GM18520 (cell line): Measurements from ENCODE around the gene KCNQ1.

ENCODE experiments used
- ATAC-seq: cut with Tn5 transposase; IDR thresholded peaks from one replicate; pipeline ENCODE4 v1.9.1; 2021; ENCODE audit not compliant: unreplicated experiment

Gene KCNQ1

GRCh38 chr11:2550606-2550970, 105.8 kb downstream of the KCNQ1 start:
- no peak for ATAC-seq

DNA sequence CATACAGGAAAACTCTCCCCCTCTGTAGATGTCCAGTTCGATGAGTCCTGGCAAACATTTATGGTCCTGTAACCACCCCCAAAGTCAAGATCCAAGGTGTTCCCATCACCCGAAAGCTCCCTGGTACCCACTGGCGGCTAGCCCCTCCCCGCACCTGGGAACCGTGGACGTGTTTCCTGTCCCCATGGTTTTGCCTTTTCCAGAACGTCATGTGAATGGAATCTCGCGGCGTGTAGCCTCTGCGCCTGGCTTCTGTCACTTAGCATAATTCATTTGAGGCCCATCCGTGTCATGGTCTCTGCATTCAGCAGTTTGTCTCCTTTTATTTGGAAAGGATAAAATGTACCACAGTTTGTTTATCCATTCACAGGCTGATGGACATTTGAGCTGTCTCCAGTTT, 106.3 kb downstream of the KCNQ1 start:
- no peak for ATAC-seq

GRCh38 chr11:2552210-2552609, 107.4 kb downstream of the KCNQ1 start:
- no peak for ATAC-seq

- ATAC-seq, result no peak
Measured at GRCh38 chr11:2553198-2553597, 108.4 kb downstream of the KCNQ1 start.

DNA sequence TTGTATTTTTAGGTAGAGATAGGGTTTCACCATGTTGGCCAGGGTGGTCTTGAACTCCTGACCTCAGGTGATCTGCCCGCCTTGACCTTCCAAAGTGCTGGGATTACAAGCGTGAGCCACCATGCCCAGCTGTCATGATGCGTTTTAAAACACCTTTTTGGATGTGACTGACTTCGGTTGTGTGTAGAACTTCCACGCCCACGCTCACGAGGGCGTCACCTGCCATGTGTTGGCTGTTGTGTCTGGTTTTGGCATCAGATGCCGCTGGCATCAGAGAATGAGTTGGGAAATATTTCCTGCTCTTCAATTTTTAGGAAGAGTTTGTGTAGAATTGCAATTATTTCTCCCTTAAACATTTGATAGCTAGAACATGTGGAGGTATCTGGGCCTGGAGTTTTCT, 109.1 kb downstream of the KCNQ1 start:
- ATAC-seq, result no peak

DNA sequence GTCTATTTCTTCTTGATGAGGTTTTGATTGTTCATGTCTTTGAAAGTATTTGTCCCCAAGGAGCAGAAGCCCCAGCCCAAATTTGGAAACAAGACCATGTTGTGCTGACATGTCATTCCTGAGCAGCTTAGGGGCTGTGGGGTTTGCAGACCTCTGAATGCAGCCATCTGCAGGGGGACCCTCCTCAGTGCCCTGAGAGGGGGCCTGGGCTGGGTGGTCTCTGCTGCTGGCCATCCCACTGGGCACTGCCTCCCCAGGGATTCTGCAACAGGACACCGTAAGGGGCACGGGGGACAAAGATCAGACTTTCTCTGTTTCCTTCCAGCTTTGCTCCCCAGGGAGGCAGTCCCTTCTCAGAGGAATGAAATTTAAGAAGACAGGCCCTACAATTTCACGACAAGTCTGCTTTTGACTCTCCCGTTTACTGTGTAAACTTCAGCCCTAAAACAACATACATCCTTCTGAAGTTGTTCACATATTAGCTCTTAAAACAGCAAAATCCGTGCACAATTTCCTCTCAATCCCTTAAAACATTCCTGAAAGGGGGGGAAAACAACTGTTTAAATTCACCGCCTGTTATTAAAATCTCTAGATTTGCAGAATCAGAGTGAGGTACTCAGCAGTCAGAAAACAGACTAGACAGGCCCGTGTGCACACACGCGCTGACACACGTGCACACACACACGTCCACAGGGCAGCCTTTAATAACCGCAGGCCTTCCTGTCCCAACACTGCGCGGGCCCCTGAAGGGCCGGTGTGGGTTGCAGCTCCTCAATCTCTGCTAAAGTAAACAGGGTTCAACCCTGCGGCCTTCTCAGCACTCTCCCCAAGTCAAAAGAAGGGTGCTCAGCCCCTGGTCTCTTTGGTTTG, 109.8 kb downstream of the KCNQ1 start:
- ATAC-seq, result no peak

DNA sequence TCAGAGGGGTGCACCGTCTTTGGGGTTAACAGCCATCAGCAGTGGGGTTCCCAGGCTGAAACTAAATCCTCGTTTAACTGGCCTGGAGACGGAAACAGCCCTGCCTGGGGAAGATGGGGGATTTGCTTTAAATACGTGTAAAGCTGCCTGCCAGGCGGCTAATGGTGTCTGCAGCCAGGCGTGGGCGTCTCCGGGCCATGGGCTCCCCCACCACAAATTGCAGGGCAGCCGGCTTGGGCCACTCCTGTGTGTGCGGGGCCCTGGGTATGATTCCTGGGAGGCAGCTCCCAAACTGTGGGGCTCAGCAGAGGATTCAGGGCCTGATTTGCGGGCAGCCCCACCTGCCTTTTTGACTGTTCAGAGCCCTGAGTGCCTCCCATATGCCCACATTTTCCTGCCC, 110.5 kb downstream of the KCNQ1 start:
- no peak for ATAC-seq

GRCh38 chr11:2555891-2556290, 111.1 kb downstream of the KCNQ1 start:
- no peak for ATAC-seq

- no peak for ATAC-seq
Measured at GRCh38 chr11:2557381-2557780, 112.6 kb downstream of the KCNQ1 start.

GRCh38 chr11:2558397-2558796, 113.6 kb downstream of the KCNQ1 start:
- ATAC-seq, result no peak

DNA sequence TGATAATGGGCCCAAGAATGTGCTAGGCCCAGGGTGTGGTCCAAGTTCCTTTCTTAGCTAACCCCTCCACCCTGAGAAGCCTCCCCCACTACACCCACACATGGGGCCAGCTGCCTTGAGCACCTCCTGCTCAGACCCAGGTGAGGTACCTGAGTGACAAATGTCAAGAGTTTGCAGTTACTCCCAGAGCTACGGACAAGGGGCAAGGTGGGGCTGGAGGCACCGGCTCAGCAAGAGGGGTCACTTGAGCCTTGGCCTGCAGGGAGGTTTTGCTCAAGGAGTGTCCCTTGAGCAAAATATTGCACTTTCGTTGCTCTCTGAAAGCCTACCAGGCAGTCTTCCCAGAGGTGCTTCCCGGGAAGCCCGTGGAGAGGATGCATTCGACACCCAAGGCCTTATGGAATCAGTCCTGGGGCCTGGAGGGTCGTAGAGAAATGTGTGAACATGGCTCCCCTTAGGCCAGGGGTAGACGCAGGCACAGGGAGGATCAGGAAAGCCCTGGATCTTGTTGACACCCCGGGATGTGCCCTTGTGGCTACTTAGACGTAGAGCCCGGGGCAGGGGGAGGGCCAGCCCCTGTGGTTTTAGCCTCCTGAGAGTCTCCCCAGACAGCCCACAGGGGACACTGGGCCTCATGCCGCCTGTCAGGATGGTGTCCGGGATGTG, 114.2 kb downstream of the KCNQ1 start:
- ATAC-seq, result no peak

DNA sequence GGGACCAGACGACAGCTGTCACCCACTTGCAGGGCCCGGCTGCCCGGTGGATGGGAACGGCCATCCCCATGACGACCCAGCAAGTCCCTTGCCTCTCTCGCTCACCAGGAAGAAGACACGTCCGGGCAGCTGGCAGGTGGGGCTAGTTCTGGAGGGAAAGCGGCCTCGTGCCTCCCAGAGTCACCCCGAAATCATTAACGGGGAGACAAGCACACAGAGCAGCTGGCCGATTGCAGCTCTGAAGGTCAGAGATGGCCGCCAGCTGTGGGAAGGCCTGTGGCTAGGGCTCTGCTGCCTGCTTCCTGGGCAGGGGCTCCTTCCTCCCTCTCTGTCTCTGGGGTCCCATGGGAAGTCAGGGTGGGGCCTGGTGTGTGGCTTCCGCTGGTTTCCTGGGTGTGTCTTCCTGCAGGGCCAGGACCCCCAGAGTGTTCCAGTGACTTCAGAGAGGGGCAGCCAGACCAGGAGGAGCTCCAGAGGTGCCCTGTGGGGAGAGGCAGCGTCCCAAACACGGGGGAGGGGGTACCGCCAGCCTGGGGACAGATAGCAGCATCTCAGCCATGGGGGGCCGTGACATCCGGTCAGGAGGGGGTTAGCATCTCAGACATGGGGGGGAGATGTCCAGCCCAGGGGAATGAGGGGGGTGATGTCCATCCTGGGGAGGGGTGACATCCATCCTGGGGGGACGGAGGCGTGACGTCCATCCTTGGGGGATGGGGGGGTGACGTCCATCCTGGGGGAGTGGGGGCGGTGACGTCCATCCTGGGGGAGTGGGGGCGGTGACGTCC, 114.9 kb downstream of the KCNQ1 start:
- no peak for ATAC-seq

- ATAC-seq, result no peak
Measured at GRCh38 chr11:2561696-2562581, 117.1 kb downstream of the KCNQ1 start.

DNA sequence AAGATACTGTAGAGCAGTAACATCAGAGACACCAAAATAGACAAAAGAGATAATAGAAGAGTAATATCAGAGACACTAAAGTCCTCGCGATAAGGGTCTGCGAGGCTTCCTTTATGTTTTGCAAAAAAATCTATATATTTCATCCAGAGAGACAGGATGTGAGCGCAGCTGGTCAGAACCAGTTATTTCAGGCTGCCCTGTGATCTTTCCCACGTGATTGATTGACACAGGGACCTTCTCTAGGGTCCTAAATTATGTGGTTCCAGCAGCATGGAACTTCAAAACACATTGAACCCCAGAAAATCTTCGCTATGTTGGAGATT, 118.0 kb downstream of the KCNQ1 start:
- no peak for ATAC-seq

DNA sequence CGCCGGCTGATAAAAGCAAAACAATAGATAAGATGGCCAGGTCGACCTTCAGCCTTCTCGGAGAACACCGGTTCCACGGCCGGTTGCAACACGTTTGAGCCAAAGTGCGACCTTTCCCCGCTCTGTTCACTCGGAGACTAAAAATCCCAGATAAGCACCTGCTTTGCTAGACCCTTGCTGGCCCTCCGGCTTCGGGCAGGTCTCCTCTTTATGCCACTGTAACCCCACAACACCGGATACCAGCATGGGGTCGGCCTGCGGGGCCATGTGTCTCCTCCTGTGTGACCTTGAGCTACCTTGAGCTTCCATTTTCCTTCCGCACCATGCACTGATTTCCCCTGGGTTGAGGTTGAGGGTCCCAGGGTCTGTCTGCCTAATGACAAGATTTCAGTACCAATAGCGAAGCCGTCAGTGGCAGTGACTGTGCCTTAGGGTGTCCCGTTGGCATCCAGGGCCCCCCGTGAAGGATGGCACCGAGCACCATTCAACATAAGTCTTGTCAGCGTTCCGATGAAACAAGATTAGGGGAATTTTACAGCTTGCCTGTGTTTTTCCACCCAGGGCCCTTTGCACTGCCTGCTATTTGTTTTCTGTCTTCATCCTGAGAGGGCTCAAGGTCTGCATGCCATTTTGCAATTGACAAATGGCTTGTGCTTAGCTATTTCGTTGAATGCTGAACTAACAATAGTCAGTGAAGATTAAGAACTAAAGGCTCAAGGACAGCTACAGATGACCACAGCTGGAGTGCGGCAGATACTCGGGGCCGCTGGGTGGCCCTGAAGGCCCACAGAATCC, 118.6 kb downstream of the KCNQ1 start:
- no peak for ATAC-seq

DNA sequence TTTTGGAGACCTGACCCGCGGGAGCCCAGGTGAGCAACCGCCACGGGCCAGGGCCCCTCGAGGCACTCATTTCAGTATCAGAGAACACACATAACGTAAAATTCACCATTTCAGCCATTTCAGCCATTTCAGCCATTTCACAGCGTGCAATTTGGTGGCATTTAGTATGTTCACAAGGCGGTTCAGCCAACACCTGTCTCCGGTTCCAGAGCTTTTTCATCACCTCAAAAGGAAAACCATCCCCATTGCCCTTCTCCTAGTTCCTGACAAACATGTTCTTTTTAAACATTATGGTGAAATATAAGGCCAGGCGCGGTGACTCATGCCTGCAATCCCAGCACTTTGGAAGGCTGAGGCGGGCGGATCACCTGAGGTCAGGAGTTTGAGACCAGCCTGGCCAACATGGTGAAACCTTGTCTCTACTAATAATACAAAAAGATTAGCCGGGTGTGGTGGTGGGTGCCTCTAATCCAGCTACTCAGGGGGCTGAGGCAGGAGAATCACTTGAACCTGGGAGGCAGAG, 119.3 kb downstream of the KCNQ1 start:
- no peak for ATAC-seq

DNA sequence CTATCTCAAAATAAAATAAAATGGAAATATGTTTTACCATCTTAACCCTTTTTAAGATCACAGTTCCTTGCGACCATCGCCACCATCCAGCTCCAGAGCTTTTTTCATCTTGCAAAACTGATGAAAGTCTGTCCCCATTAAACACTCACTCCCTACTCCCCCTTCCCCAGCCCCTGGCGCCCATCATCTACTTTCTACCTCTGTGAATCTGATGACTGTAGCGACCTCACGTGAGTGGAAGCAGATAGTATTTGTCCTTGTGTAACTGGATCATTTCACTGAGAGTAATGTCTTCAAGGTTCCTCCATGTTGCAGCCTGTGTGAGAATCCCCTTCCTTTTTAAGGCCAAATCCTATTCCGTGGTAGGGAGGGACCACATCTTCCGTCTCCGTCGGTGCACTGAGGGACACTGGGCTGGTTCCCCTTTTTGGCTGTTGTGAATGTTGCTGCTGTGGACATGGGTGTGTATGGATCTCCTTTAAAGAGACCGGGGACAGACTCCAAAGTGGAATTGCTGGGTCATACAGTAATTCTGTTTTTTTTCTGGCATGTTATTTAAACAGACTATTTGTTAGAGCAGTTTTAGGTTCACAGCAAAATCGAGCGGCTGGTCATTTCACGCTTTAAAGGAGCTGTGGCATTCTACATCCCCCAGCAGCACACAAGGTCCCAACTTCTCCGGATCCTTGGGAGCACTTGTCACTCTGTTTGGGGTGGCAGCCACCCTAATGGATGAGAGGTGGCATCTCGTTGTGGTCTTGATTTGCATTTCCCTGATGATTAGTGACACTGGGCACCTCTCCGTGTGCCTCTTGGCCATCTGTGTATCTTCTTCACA, 120.0 kb downstream of the KCNQ1 start:
- ATAC-seq, result no peak

DNA sequence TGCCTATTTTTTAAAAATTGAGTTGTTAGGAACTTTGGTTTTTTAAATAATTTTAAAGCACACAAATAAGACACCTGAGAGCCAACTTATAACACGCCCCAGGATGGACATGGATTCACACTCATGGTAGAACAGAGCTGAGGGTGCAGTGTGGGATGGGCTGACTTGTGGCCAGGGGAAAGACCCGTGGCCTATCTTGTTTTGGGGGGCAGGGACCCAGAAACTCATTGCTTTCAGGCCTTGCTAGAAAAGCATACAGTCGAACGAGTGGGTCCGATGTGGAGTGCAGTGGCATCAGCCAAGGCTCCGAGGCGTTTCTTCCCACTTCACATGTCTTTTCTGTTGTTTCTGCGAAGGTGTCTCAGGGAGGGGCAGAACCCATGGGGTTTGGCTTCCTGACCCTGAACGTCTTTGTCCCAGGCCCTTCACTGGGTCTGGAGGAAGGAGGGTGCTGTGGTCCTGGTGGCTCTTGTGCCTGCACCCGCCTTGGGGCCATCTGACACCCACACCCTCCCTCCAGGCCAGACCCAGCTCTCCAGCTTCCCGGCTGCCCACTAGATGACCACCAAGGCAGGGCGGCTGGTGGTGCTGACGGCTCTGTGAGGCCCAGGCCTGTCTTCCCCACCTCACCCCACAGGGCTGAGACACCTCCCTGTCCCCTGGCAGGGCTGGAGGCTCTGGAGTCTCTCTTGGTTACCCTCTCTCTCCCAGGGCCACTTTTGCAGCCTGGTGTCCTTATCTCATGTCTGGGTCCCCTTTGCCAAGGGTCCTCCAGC, 120.8 kb downstream of the KCNQ1 start:
- no peak for ATAC-seq
